ENCODE results near the gene SARS1. TPM values are rescaled to one million over a fixed set of nuclear protein-coding genes. Genes with fewer than 3 reads are reported as not detected.
A peak's percentile ranks its signal among the peaks of the same experiment; 100 is the strongest.

SARS1 gene
- total and polyA plus RNA-seq, 2 of the 13 experiments (the other 11 are each of a cell fraction or from before 2014, with no cell fraction given) = 103 to 134 TPM

DNA sequence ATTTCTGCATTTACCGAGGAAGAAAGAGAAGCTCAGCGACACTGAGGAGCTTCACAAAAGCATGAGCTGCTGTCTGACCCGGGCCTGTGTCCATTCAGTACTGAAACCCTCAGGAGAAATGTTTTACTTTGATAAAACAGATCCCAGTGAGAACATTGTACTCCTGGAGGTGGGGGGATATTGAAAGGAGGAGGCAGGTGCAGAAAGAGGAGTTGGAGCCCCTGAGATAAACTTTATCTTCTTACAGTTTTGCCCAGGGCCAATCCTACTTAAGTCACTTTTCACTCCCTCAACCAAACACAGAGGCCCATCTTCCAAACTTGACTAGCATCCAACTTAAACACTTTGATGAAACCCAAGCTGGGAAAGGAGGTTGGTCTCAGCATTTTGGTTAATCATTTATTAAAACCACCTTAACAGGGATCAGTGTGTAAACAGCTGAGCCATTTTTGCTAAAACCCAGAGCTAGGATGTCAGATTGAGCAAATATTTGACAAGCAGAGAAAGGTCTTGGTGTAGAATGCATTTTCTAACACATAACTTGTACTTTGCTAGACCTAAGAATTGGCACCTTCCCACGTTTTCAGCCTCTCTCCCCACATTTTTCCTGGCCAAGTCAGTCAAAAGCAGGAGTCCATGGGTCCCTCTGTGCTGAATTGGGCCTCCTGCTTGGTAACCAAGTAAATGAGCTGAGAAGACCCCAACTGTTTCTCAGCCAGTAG, 32.5 kb upstream of the SARS1 start (continued):
- TF ChIP-seq, protein P1, sequence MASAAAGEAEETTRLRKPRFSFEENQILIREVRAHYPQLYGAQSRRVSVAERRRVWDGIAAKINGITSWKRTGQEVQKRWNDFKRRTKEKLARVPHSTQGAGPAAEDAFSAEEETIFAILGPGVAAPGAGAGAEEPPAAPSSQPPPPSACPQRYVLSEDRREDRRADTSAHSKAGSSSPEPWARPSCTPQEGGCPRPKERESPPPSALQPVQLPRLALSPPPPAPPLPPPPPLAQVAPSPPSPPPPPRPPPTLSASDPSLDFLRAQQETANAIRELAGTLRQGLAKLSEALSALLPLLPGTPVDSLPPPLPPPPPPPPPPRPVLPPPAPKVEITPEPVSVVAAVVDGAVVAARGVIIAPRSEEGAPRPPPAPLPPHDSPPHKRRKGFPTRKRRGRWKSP (CRISPR knock-in tag; IDR thresholded peaks at IDR 0.05) = peak; percentile 15; the same call in 1 of the 2 replicates
- 0 out of 2 replicates have a peak, but pooled peaks have one; percentile 8 for TF ChIP-seq ELF3 (CRISPR knock-in tag; IDR thresholded peaks at IDR 0.05)
- TF ChIP-seq TRIM24 (CRISPR knock-in tag; IDR thresholded peaks at IDR 0.05) = no peak
- no peak for TF ChIP-seq ZBTB1 (CRISPR knock-in tag; IDR thresholded peaks at IDR 0.05; ENCODE audit: borderline replicate concordance)
- TF ChIP-seq SNAPC2 (CRISPR knock-in tag; IDR thresholded peaks at IDR 0.05) = no peak
- no peak for TF ChIP-seq SP2 (CRISPR knock-in tag; IDR thresholded peaks at IDR 0.05)
- no peak for TF ChIP-seq ZBTB21 (CRISPR knock-in tag; IDR thresholded peaks at IDR 0.05)
- peak; percentile 29; the same call in 1 of the 2 replicates for TF ChIP-seq POLR2AphosphoS5 (IDR thresholded peaks at IDR 0.05; ENCODE audit: low read depth, low read length)
- TF ChIP-seq, protein P2, sequence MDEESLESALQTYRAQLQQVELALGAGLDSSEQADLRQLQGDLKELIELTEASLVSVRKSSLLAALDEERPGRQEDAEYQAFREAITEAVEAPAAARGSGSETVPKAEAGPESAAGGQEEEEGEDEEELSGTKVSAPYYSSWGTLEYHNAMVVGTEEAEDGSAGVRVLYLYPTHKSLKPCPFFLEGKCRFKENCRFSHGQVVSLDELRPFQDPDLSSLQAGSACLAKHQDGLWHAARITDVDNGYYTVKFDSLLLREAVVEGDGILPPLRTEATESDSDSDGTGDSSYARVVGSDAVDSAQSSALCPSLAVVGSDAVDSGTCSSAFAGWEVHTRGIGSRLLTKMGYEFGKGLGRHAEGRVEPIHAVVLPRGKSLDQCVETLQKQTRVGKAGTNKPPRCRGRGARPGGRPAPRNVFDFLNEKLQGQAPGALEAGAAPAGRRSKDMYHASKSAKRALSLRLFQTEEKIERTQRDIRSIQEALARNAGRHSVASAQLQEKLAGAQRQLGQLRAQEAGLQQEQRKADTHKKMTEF (CRISPR knock-in tag; IDR thresholded peaks at IDR 0.05) = peak; percentile 55; the same call in 1 of the 2 replicates
- TF ChIP-seq TEAD3 (CRISPR knock-in tag; optimal IDR thresholded peaks at IDR 0.05; ENCODE audit: borderline replicate concordance) = peak; percentile 90
- TF ChIP-seq, protein P3, sequence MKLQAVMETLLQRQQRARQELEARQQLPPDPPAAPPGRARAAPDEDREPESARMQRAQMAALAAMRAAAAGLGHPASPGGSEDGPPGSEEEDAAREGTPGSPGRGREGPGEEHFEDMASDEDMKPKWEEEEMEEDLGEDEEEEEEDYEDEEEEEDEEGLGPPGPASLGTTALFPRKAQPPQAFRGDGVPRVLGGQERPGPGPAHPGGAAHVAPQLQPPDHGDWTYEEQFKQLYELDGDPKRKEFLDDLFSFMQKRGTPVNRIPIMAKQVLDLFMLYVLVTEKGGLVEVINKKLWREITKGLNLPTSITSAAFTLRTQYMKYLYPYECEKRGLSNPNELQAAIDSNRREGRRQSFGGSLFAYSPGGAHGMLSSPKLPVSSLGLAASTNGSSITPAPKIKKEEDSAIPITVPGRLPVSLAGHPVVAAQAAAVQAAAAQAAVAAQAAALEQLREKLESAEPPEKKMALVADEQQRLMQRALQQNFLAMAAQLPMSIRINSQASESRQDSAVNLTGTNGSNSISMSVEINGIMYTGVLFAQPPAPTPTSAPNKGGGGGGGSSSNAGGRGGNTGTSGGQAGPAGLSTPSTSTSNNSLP (IDR thresholded peaks at IDR 0.05; ENCODE audit: low read depth, low read length) = peak; percentile 89
- TF ChIP-seq, protein P4, sequence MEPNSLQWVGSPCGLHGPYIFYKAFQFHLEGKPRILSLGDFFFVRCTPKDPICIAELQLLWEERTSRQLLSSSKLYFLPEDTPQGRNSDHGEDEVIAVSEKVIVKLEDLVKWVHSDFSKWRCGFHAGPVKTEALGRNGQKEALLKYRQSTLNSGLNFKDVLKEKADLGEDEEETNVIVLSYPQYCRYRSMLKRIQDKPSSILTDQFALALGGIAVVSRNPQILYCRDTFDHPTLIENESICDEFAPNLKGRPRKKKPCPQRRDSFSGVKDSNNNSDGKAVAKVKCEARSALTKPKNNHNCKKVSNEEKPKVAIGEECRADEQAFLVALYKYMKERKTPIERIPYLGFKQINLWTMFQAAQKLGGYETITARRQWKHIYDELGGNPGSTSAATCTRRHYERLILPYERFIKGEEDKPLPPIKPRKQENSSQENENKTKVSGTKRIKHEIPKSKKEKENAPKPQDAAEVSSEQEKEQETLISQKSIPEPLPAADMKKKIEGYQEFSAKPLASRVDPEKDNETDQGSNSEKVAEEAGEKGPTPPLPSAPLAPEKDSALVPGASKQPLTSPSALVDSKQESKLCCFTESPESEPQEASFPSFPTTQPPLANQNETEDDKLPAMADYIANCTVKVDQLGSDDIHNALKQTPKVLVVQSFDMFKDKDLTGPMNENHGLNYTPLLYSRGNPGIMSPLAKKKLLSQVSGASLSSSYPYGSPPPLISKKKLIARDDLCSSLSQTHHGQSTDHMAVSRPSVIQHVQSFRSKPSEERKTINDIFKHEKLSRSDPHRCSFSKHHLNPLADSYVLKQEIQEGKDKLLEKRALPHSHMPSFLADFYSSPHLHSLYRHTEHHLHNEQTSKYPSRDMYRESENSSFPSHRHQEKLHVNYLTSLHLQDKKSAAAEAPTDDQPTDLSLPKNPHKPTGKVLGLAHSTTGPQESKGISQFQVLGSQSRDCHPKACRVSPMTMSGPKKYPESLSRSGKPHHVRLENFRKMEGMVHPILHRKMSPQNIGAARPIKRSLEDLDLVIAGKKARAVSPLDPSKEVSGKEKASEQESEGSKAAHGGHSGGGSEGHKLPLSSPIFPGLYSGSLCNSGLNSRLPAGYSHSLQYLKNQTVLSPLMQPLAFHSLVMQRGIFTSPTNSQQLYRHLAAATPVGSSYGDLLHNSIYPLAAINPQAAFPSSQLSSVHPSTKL (CRISPR knock-in tag; IDR thresholded peaks at IDR 0.05) = peak; percentile 90
- TF ChIP-seq, protein P5, sequence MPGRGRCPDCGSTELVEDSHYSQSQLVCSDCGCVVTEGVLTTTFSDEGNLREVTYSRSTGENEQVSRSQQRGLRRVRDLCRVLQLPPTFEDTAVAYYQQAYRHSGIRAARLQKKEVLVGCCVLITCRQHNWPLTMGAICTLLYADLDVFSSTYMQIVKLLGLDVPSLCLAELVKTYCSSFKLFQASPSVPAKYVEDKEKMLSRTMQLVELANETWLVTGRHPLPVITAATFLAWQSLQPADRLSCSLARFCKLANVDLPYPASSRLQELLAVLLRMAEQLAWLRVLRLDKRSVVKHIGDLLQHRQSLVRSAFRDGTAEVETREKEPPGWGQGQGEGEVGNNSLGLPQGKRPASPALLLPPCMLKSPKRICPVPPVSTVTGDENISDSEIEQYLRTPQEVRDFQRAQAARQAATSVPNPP (CRISPR knock-in tag; IDR thresholded peaks at IDR 0.05) = no peak
- TF ChIP-seq ASH2L (IDR thresholded peaks at IDR 0.05; ENCODE audit: insufficient read length, low read depth, low read length) = peak; percentile 47
- TF ChIP-seq KAT8 (CRISPR knock-in tag; IDR thresholded peaks at IDR 0.05) = peak; percentile 53
- no peak for TF ChIP-seq PAWR (CRISPR knock-in tag; IDR thresholded peaks at IDR 0.05; ENCODE audit: borderline replicate concordance)
- no peak for TF ChIP-seq ZNF343 (CRISPR knock-in tag; IDR thresholded peaks at IDR 0.05)
- peak; percentile 44; the same call in 1 of the 2 replicates for TF ChIP-seq SMAD3 (CRISPR knock-in tag; IDR thresholded peaks at IDR 0.05)
- no peak; the same call in 1 of the 2 replicates for TF ChIP-seq KMT2B (CRISPR knock-in tag; IDR thresholded peaks at IDR 0.05)

Measured in HepG2 (cell line).